Muscle layer of colon (tissue), 2 donors: Measurements from ENCODE around the gene APLF.

Experiments
- H3K27ac ChIP-seq: one replicate; pipeline ENCODE4 v1.7.0; 2013; ENCODE audit warnings: low read depth, mild to moderate bottlenecking, low read length, moderate library complexity
- H3K27me3 ChIP-seq, 2 donors: one replicate each; pipeline ENCODE4 v1.7.0; 2013; ENCODE audit warnings: low read length in 2 of 2, mild to moderate bottlenecking in 2 of 2; ENCODE audit not compliant: insufficient read depth in 2 of 2, control insufficient read depth in 1 of 2
- H3K36me3 ChIP-seq: one replicate; pipeline ENCODE4 v1.7.0; 2013; ENCODE audit warnings: mild to moderate bottlenecking, low read length; ENCODE audit not compliant: insufficient read depth
- H3K4me1 ChIP-seq: one replicate; pipeline ENCODE4 v1.7.0; 2013; ENCODE audit warnings: mild to moderate bottlenecking, low read length; ENCODE audit not compliant: insufficient read depth
- H3K4me3 ChIP-seq, 2 donors: one replicate each; pipeline ENCODE4 v1.7.0; 2013; ENCODE audit warnings: low read length in 2 of 2, low read depth in 1 of 2, mild to moderate bottlenecking in 1 of 2, moderate library complexity in 1 of 2
- H3K9ac ChIP-seq: one replicate; pipeline ENCODE4 v1.7.0; 2013; ENCODE audit warnings: low read length
- H3K9me3 ChIP-seq: one replicate; pipeline ENCODE4 v1.7.0; 2013; ENCODE audit warnings: mild to moderate bottlenecking, low read length
- donor health status: abdominal sarcoma.
- donor health status: Adenocarcinoma of cecum.

Gene APLF, protein sequence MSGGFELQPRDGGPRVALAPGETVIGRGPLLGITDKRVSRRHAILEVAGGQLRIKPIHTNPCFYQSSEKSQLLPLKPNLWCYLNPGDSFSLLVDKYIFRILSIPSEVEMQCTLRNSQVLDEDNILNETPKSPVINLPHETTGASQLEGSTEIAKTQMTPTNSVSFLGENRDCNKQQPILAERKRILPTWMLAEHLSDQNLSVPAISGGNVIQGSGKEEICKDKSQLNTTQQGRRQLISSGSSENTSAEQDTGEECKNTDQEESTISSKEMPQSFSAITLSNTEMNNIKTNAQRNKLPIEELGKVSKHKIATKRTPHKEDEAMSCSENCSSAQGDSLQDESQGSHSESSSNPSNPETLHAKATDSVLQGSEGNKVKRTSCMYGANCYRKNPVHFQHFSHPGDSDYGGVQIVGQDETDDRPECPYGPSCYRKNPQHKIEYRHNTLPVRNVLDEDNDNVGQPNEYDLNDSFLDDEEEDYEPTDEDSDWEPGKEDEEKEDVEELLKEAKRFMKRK

DNA sequence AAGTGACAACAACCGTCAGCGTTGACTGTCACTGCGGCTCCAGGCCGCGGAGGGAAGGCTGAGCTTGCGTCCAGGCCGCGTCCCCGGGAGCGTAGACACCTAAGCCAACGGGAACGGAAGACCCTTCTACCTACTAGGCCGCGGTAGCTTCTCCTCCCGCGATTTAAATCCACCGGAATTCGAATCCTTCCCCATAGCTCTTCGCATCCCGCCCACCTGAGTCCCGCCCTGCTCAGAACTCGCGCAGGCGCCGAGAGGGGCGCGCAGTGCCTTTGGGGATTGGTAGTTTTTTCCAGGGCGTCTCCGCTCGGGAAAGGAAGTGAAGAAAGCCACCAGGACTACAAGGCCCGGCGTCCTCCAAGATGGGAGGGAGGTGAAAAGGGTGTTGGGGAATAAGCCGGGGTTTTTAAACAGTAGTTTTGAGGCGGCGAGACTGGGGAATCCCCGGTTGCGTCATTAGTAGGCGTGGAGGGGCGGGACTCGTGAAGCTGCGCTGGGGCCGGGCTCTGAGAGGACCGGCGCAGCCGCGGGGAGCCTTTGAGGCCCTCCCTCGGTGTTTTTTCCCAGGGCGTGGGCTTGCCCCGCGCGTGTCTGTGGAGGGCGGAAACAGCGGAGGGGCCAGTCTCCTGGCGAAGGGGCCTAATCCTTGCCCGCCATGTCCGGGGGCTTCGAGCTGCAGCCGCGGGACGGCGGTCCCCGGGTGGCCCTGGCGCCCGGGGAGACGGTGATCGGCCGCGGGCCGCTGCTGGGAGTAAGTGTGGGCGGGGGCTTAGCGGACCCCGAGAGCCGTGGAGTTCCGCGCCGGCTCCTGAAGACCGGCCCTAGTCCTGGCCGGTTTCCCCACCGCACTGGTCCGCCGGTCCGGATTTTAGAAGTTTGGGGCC lies at the start of gene APLF, which contains the start of gene FBXO48:
TSS of gene APLF (plus strand) at position 509 of the 884 bp plus-strand sequence. CDS start at position 656, 147 bp downstream.
TSS of gene FBXO48 (minus strand) at position 218 of the 884 bp plus-strand sequence. CDS start 2,149 bp downstream, outside the sequence.
- H3K36me3 ChIP-seq: no peaks in the 10 kb centered on the region
- H3K9ac ChIP-seq: peak within 1 kb of the TSS; percentile 94
- H3K4me3 ChIP-seq: peak within 1 kb of the TSS; percentile 84 to 95
- peak within 1 kb of the TSS; percentile 78 for H3K27ac ChIP-seq
- H3K9me3 ChIP-seq: no peaks in the 10 kb centered on the region
- peaks cover 6% of the 10 kb centered on the region for H3K4me1 ChIP-seq
- H3K27me3 ChIP-seq: no peaks in the 10 kb centered on the region

DNA sequence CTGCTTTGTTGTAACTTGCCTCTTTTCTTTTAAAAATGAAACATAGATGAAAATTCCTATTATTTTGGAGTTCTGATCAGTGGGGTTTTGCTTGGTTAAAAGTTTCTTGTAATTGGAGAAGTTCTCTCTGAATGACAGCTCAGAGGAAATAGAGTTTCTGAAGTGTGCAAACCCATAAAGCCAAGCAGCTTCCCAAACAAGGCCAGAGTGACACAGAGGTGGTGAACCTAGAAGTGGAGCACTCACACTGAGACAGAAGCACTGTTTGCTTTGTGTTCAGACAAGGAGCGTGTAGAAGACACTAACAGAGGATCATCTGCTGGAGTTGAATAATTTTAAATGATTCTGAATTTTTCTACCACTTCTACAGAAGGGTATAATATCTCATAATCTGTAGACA lies 49.5 kb upstream of the APLF start:
- Histone ChIP-seq H3K9ac (no peak overlapping the region), H3K36me3 (no peaks in the 10 kb centered on the region), H3K27ac (no peak overlapping the region), H3K4me3 (no peak overlapping the region), H3K4me1 (no peaks in the 10 kb centered on the region), H3K9me3 (no peaks in the 10 kb centered on the region), H3K27me3 (no peaks in the 10 kb centered on the region)

DNA sequence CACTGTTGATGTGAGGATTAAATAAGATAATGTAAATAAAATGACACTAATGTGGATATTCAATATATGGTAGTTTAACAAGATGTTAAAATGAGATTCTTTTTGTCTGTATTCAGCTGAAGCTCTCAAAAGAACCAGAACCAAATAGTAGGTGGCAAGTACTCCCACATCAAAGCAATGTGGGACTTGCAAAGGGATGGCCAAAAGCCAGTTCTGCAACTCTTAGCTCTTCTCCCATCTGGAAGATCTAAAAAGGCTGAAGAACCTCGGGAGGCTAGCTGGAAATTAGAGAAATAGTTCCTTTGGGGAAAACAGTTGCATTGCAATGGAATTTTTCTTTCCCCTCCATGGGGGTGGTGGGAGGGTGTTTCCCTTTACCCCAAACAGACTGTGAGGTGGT lies 49.0 kb upstream of the APLF start:
- Histone ChIP-seq H3K36me3 (no peaks in the 10 kb centered on the region), H3K27ac (no peak overlapping the region), H3K27me3 (no peaks in the 10 kb centered on the region), H3K4me1 (no peaks in the 10 kb centered on the region), H3K9ac (no peak overlapping the region), H3K4me3 (no peak overlapping the region), H3K9me3 (no peaks in the 10 kb centered on the region)

DNA sequence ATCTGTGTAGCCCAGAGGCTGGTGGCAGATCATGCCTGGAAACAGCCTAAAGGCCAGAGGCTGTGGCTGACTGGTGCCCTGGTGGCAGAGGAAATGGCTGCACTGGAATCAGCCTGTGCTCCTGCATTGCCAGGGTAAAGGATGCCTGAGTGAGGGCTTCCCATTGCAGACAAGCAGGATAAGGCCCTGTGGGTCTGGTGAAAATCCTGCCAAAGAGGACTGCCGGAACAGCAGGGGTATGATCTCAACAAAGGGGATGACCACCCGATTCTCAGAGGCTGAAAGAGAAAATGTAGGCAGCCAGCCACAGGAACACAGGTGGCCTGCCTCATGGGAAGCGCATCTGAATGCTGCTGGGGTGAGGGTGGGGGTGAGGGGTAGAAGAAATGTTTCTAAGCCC lies 48.5 kb upstream of the APLF start:
- Histone ChIP-seq H3K9me3 (no peaks in the 10 kb centered on the region), H3K4me3 (no peak overlapping the region), H3K27ac (no peak overlapping the region), H3K9ac (no peak overlapping the region), H3K4me1 (no peaks in the 10 kb centered on the region), H3K27me3 (no peaks in the 10 kb centered on the region), H3K36me3 (no peaks in the 10 kb centered on the region)

DNA sequence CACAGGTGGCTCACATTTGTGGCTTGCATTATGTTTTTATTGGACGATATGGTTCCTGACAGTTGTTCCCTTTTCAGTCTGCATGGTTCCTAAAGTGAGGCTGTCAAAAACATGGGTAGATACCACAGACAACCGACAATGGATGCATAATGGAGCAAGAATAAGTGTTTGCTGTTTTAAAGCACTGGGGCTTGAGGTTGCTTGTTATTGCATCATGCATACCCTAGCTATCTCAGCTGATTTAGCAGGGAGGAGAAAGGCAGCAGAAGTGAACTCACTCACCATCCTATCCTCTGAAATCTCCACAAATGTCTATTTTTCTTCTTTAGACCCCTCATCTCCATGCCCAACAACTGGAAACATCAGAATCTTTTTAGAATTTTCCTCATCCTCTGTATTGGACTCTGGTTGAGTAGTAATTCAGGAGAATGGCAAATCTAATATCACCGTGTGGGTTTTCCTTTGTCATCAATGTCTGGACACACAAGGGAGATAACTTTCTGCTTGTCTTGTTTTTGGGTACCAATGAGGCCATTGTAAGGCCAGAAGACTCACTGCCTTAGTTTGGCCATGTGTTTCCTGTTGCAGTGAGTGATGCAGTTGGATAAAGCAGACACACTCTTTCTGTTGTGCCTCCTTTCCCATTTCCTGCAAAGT lies 47.0 kb upstream of the APLF start:
- Histone ChIP-seq H3K27ac (no peak overlapping the region), H3K9me3 (no peaks in the 10 kb centered on the region), H3K4me1 (no peaks in the 10 kb centered on the region), H3K27me3 (no peaks in the 10 kb centered on the region), H3K36me3 (no peaks in the 10 kb centered on the region), H3K9ac (no peak overlapping the region), H3K4me3 (no peak overlapping the region)

DNA sequence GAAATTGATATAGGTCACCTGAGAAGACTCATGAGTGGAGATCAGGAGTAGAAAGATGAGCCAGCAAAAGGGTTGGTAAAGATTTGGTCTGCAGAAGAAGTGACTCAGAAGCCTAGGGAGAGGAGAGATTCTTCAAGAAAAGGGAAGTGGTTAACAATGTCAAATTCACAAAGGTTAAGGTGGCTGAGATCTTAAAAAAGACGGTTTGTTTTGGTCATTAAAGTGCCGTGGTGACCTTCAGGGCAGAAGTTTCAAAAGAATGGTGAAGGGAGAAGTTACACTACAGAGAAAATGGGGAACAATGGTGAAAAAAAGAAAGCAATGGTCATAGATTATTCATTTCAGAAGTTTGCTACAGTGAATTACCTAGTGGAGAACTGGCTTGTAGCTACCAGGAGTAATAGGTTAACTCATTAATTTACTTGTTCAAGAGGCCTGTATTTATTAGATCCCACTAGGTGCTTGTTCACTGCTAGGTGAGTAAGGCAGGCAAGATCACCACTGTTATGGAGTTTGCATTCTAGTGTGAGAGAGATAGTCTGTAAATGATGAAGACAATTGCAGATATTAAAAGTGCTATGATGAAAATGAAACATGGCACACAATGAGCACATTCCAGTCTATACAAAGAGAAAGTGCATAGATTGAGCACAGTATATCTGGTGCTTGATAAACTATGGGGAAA lies 43.3 kb upstream of the APLF start:
- no peak overlapping the region for H3K4me3 ChIP-seq

DNA sequence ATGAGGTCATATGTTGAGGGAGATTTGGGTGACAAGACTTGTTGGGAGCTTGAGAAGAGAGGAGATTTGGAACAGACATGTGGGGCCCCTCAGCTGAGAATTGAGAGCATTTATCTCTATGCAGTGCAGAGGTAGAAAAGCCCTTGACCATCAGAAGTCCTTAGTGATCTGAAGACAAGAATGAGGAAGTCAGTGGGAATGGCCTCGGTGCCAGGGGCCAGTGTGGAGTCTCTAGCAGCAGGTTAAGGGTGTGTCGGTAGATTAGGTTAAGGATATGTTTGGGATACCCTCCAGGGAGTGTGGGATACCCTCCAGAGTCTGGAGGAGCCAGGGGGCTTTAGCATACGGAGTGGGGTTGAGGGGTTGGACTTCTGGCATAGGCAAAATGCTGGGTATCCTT lies 41.9 kb upstream of the APLF start:
- no peaks in the 10 kb centered on the region for H3K9me3 ChIP-seq
- H3K36me3 ChIP-seq: no peaks in the 10 kb centered on the region
- no peaks in the 10 kb centered on the region for H3K4me1 ChIP-seq
- no peak overlapping the region for H3K9ac ChIP-seq
- H3K27ac ChIP-seq: no peak overlapping the region
- no peak overlapping the region for H3K4me3 ChIP-seq
- H3K27me3 ChIP-seq: no peaks in the 10 kb centered on the region

More for the DNA sequence above, 43.3 kb upstream of the APLF start:
- Histone ChIP-seq H3K9ac (no peak overlapping the region), H3K9me3 (no peaks in the 10 kb centered on the region), H3K36me3 (no peaks in the 10 kb centered on the region), H3K27ac (no peak overlapping the region), H3K27me3 (no peaks in the 10 kb centered on the region), H3K4me1 (no peaks in the 10 kb centered on the region)

DNA sequence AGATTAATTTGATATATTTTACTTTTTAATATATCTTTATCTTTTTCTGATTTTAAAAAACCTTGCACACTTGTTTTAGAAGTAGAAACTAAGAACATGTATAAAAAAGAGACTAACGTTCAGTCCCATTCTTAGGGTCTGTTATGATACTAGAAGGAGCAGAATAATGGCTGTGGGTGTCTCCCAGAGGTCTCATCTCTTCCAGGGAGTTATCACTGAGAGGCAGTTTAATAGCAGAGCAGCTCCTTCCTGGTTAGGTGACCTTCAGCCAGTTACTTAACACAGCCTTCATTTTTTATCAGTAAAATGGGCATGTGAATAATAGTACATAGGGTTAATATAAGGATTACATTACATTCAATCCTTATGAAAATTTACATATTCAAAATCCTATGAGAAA lies 40.9 kb upstream of the APLF start:
- Histone ChIP-seq H3K9ac (no peak overlapping the region), H3K36me3 (no peaks in the 10 kb centered on the region), H3K27ac (no peak overlapping the region), H3K9me3 (no peaks in the 10 kb centered on the region), H3K27me3 (no peaks in the 10 kb centered on the region), H3K4me3 (no peak overlapping the region), H3K4me1 (no peaks in the 10 kb centered on the region)

DNA sequence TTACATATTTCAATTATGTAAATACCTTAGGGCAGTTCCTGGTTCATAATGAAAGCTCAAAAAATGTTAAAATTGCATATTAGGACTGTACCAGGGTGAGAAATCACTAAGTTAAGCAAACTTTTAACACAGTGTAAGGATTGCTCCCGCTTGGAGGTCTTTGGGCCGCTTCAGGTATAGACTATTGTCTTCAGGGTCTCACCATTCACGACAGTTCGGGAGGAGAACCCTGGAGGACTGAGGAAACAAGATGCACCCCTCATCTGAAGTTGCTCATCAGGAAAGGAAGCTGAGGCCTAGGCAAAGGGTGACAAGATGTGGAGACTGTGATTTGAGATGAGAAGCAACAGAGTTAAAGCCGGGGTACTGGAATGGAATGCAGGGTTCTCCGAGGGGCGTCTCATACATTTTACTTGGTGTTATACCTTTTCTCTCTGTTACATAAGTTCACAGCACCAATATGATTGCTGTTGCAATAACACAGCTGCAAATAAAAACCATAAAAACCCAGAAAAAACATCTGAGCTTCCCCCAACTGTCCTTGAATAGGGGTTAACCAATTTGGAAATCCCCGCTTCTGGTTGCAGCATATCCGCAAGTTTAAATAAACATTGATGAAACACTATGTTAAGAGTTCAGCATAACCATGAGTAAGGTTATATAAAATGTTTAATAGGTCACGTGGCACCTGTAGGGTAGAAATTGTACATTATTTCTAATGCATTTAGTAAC lies 40.4 kb upstream of the APLF start:
- H3K27ac ChIP-seq: no peak overlapping the region

DNA sequence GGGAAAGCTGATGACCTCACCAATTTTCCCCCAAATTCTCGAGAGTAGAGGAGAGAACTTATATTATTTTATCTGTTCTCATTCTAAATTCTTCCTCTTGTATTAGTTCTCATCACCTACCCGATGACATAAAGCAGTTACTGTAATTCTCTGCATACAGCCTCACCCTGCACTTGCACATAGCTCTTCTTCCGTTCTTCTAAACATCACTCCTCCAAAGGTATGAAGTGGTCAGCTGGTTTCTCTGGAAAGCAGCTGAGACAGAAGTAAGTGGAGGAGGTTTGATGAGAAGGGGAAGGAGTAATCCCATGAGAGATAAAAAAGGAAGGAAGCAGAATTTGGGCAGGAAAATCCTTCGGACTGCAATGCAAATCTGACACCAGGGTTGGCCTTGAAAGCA lies 39.3 kb upstream of the APLF start:
- H3K27ac ChIP-seq: no peak overlapping the region
- H3K27me3 ChIP-seq: no peaks in the 10 kb centered on the region
- no peaks in the 10 kb centered on the region for H3K4me1 ChIP-seq
- H3K9me3 ChIP-seq: no peaks in the 10 kb centered on the region
- H3K36me3 ChIP-seq: no peaks in the 10 kb centered on the region
- no peak overlapping the region for H3K4me3 ChIP-seq
- H3K9ac ChIP-seq: no peak overlapping the region

More for the DNA sequence above, 40.4 kb upstream of the APLF start:
- Histone ChIP-seq H3K9ac (no peak overlapping the region), H3K4me1 (no peaks in the 10 kb centered on the region), H3K9me3 (no peaks in the 10 kb centered on the region), H3K4me3 (no peak overlapping the region), H3K36me3 (no peaks in the 10 kb centered on the region), H3K27me3 (no peaks in the 10 kb centered on the region)
